SK-N-SH (cell line): Measurements from ENCODE around the gene DDRGK1. TPM values are rescaled to one million over a fixed set of nuclear protein-coding genes. Genes with fewer than 3 reads are reported as not detected.

ENCODE experiments used
- CTCF ChIA-PET: fragments of 300-600, 350-600 bp; formaldehyde crosslinking; extraction: SDS; loops from one replicate; lab custom pipeline; 2021; lab: Yijun Ruan, JAX
- POLR2A ChIA-PET: fragments of 350-600 bp; sonication (Branson Sonifier 250); formaldehyde crosslinking; extraction: SDS; loops from one replicate; lab custom pipeline; 2020; ENCODE audit warnings: antibody characterized with exemption, inconsistent platforms; lab: Yijun Ruan, JAX
- DNase-seq: peaks from one replicate; pipeline ENCODE4 v3.0.0; 2012
- H2AFZ ChIP-seq: fragments of 200-600 bp; sonication (generic); 2 replicates; pipeline ENCODE4 v1.8.1; 2016; ENCODE audit warnings: antibody characterized with exemption, mild to moderate bottlenecking, low read depth
- H3F3A ChIP-seq: fragments of 200-600 bp; sonication (generic); replicated peaks from 2 replicates; pipeline ENCODE3; 2016; ENCODE audit warnings: antibody characterized with exemption, mild to moderate bottlenecking; ENCODE audit not compliant: insufficient read depth
- H3K27ac ChIP-seq, 2 experiments: fragments of 200-500 bp in 1 of 2; fragments of 200-600 bp in 1 of 2; sonication (Bioruptor generic) in 1 of 2; sonication (generic), shearing (Covaris generic) in 1 of 2; 2 replicates each; pipeline versions ENCODE4 v1.5.1 to v1.6.1; 2014 to 2016; ENCODE audit warnings: low read depth in 2 of 2, inconsistent platforms in 1 of 2, low read length in 1 of 2, mild to moderate bottlenecking in 1 of 2, mixed read lengths in 1 of 2
- H3K27me3 ChIP-seq: fragments of 200-600 bp; sonication (generic), shearing (Covaris generic); 2 replicates; pipeline ENCODE4 v1.6.1; 2016; ENCODE audit warnings: mixed run types; ENCODE audit not compliant: insufficient read depth
- H3K36me3 ChIP-seq, 2 experiments: fragments of 200-500 bp in 1 of 2; fragments of 200-600 bp in 1 of 2; sonication (Bioruptor generic) in 1 of 2; sonication (generic) in 1 of 2; replicated peaks in 1 of 2; 2 replicates each; pipeline versions ENCODE3 to v1.5.1; 2014 to 2016; ENCODE audit warnings: low read length in 1 of 2, mild to moderate bottlenecking in 1 of 2; ENCODE audit not compliant: insufficient read depth in 2 of 2, control insufficient read depth in 1 of 2
- H3K4me1 ChIP-seq, 2 experiments: fragments of 200-500 bp in 1 of 2; fragments of 200-600 bp in 1 of 2; sonication (Bioruptor generic) in 1 of 2; sonication (generic), shearing (Covaris generic) in 1 of 2; 2 replicates each; pipeline versions ENCODE4 v1.5.1 to v1.6.1; 2014 to 2016; ENCODE audit warnings: low read depth in 1 of 2, low read length in 1 of 2, mixed run types in 1 of 2; ENCODE audit not compliant: insufficient read depth in 2 of 2, control insufficient read depth in 1 of 2
- H3K4me2 ChIP-seq: fragments of 200-600 bp; sonication (generic), shearing (Covaris generic); 2 replicates; pipeline ENCODE4 v1.6.1; 2017; ENCODE audit warnings: mixed run types
- H3K4me3 ChIP-seq, 2 experiments: fragments of 200-500 bp in 1 of 2; fragments of 200-600 bp in 1 of 2; sonication (Bioruptor generic) in 1 of 2; sonication (generic), shearing (Covaris generic) in 1 of 2; 2 replicates each; pipeline versions ENCODE4 v1.5.1 to v1.8.1; 2014 to 2016; ENCODE audit warnings: low read depth in 2 of 2, inconsistent platforms in 1 of 2, low read length in 1 of 2, mild to moderate bottlenecking in 1 of 2, mixed read lengths in 1 of 2, moderate library complexity in 1 of 2
- H3K79me2 ChIP-seq: fragments of 200-600 bp; sonication (generic); 2 replicates; pipeline ENCODE4 v1.8.1; 2017; ENCODE audit warnings: mild to moderate bottlenecking; ENCODE audit not compliant: insufficient read depth
- H3K9ac ChIP-seq: fragments of 200-600 bp; sonication (generic); 2 replicates; pipeline ENCODE4 v1.6.1; 2017; ENCODE audit warnings: mixed run types
- H3K9me2 ChIP-seq: fragments of 200-600 bp; sonication (generic); 2 replicates; pipeline ENCODE4 v1.6.1; 2017; ENCODE audit warnings: mixed run types
- H3K9me3 ChIP-seq: fragments of 200-600 bp; sonication (generic); 2 replicates; pipeline ENCODE4 v1.6.1; 2017; ENCODE audit warnings: mixed run types, mild to moderate bottlenecking, moderate library complexity
- H4K20me1 ChIP-seq: fragments of 200-600 bp; sonication (generic); 2 replicates; pipeline ENCODE4 v1.6.1; 2017; ENCODE audit warnings: mild to moderate bottlenecking, mixed run types; ENCODE audit not compliant: insufficient read depth
- ELF1 ChIP-seq: IDR thresholded peaks from 2 replicates; pipeline ENCODE4 v1.4.0; 2012
- EZH2phosphoT487 ChIP-seq: fragments of 200-600 bp; sonication (generic); IDR thresholded peaks from 2 replicates; pipeline ENCODE4 v1.6.1; 2017; ENCODE audit warnings: low read depth, mixed run types, mild to moderate bottlenecking, antibody characterized with exemption, moderate library complexity, borderline replicate concordance
- FOXJ3 ChIP-seq: sonication (generic); formaldehyde crosslinking; IDR thresholded peaks from 2 replicates; pipeline ENCODE4 v1.5.1; 2020; ENCODE audit warnings: mild to moderate bottlenecking, missing genetic modification reagents
- NRF1 ChIP-seq: IDR thresholded peaks from 2 replicates; pipeline ENCODE4 v1.6.1; 2012; ENCODE audit warnings: low read depth, mild to moderate bottlenecking, low read length
- POLR2AphosphoS5 ChIP-seq: IDR thresholded peaks from 2 replicates; pipeline ENCODE4 v1.6.1; 2012; ENCODE audit warnings: low read depth, low read length
- RCOR1 ChIP-seq: fragments of 150-350 bp; IDR thresholded peaks from 2 replicates; pipeline ENCODE4 v1.6.1; 2017; ENCODE audit warnings: antibody characterized with exemption, low read length
- SMC3 ChIP-seq: IDR thresholded peaks from 2 replicates; pipeline ENCODE4 v1.6.1; 2012; ENCODE audit warnings: low read depth, low read length, improper control_type of control experiment
- TAF1 ChIP-seq: IDR thresholded peaks from 2 replicates; pipeline ENCODE4 v1.6.1; 2012; ENCODE audit warnings: low read depth, mild to moderate bottlenecking, low read length, moderate library complexity, borderline replicate concordance
- TCF12 ChIP-seq: IDR thresholded peaks from 2 replicates; pipeline ENCODE4 v1.4.0; 2012
- USF2 ChIP-seq: fragments of 150-350 bp; IDR thresholded peaks from 2 replicates; pipeline ENCODE4 v1.6.1; 2017; ENCODE audit warnings: antibody characterized with exemption, low read length, low read depth, borderline replicate concordance
- WGBS: methylation state at CpG from one replicate; pipeline ENCODE4 v1.1.6; 2017; ENCODE audit warnings: low lambda C conversion rate; 5-methylcytosine and 5-hydroxymethylcytosine counted together
- polyA plus RNA-seq, 3 experiments: library from polyadenylated mRNA; depleted of rRNA; stranded (reverse); fragments of >200 nt; gene quantifications; 2 replicates each; pipeline ENCODE4 v1.2.3, GENCODE V29; 2012

DDRGK1 gene
- polyA plus RNA-seq (2012; rRNA removed), result 65.2 and 70.6 TPM in 2 replicates
- 66.9 and 78.4 TPM in 2 replicates for polyA plus RNA-seq (2012; cell fraction: cytosol; rRNA removed)
- 73.3 and 73.4 TPM in 2 replicates for polyA plus RNA-seq (2012; cell fraction: nucleus; rRNA removed)

- POLR2A ChIA-PET, result no interaction called here
- DNase-seq, result peak; percentile 96
- TF ChIP-seq TCF12 (no peak), ELF1 (no peak), POLR2AphosphoS5 (peak; percentile 98), RCOR1 (no peak), FOXJ3 (CRISPR knock-in tag) (no peak), TAF1 (peak; percentile 67), NRF1 (peak; percentile 99)
- TF ChIP-seq, all 33 proteins: peak for 3
- Histone ChIP-seq H3K27ac (peak within 1 kb of the TSS; percentile 70 to 90), H4K20me1 (no peaks in the 10 kb centered on the region), H3K79me2 (peaks cover 46% of the 10 kb centered on the region), H3K27me3 (no peaks in the 10 kb centered on the region), H3K36me3 (peaks cover 2 to 12% of the 10 kb centered on the region in 2 experiments), H3K9me3 (no peaks in the 10 kb centered on the region), H3K4me1 (peaks cover 5 to 17% of the 10 kb centered on the region in 2 experiments; a peak in 2 of 4 replicates), H3K4me3 (peak within 1 kb of the TSS; percentile 81 to 90), H3K4me2 (peak within 1 kb of the TSS; percentile 99), H3K9ac (peak within 1 kb of the TSS; percentile 81), H2AFZ (peak within 1 kb of the TSS; percentile 85; the same call in 1 of the 2 replicates), H3K9me2 (no peaks in the 10 kb centered on the region), H3F3A (no peaks in the 10 kb centered on the region)
- under 1% methylated on average over 22 of the region's 48 CpGs for WGBS
- CTCF ChIA-PET, result interaction anchor here (1.1 to 1.7 kb wide), 2 partner anchors 13 to 112 kb away, joined by 4 to 8 read pairs; no protein-coding TSS in a partner anchor
These were observed at the start of gene DDRGK1 for GRCh38 chr20:3204124-3204794. TSS of gene DDRGK1 (minus strand) at chr20:3204682. CDS start at chr20:3204627, 55 bp downstream.

GRCh38 chr20:3251806-3252205 is 47.3 kb upstream of the DDRGK1 start:
- Histone ChIP-seq H3K9ac (no peak overlapping the region), H3K36me3 (peaks cover 8 to 44% of the 10 kb centered on the region in 2 experiments), H4K20me1 (no peaks in the 10 kb centered on the region), H3F3A (no peaks in the 10 kb centered on the region), H3K79me2 (no peaks in the 10 kb centered on the region), H3K9me3 (no peaks in the 10 kb centered on the region), H3K27ac (no peak overlapping the region), H3K4me3 (no peak overlapping the region), H2AFZ (no peak overlapping the region), H3K9me2 (no peaks in the 10 kb centered on the region), H3K4me1 (no peaks in the 10 kb centered on the region), H3K27me3 (no peaks in the 10 kb centered on the region), H3K4me2 (no peak overlapping the region)
- no peak for TF ChIP-seq SMC3
- TF ChIP-seq USF2, result no peak
- no peak for TF ChIP-seq EZH2phosphoT487
- no peak for TF ChIP-seq TCF12
- POLR2A ChIA-PET, result no interaction called here
- CTCF ChIA-PET, result interaction anchor here (1.0 to 3.3 kb wide), 5 partner anchors 12 to 78 kb away, joined by 3 to 16 read pairs (median 4); partner anchors contain the start of gene SLC4A11
- DNase-seq, result no peak
- WGBS, result 100% methylated on average over 1 of the region's 8 CpGs
